Prostate gland (tissue), 2 donors: ENCODE measurements around the gene RMND5A.

Experiments
- CTCF ChIP-seq, 4 experiments: fragments of 200-600 bp in 2 of 4; fragments of 450-650 bp in 2 of 4; sonication (generic) in 2 of 4; IDR thresholded peaks; 1 replicate in 3 of 4; 2 replicates in 1 of 4; pipeline ENCODE4 v1.5.1; 2016 to 2019; ENCODE audit warnings: antibody characterized with exemption in 4 of 4, mild to moderate bottlenecking in 2 of 4, moderate library complexity in 2 of 4
- POLR2AphosphoS5 ChIP-seq: sonication (generic); formaldehyde crosslinking; IDR thresholded peaks from one replicate; pipeline ENCODE4 v1.6.1; 2017; ENCODE audit warnings: antibody characterized with exemption

DNA sequence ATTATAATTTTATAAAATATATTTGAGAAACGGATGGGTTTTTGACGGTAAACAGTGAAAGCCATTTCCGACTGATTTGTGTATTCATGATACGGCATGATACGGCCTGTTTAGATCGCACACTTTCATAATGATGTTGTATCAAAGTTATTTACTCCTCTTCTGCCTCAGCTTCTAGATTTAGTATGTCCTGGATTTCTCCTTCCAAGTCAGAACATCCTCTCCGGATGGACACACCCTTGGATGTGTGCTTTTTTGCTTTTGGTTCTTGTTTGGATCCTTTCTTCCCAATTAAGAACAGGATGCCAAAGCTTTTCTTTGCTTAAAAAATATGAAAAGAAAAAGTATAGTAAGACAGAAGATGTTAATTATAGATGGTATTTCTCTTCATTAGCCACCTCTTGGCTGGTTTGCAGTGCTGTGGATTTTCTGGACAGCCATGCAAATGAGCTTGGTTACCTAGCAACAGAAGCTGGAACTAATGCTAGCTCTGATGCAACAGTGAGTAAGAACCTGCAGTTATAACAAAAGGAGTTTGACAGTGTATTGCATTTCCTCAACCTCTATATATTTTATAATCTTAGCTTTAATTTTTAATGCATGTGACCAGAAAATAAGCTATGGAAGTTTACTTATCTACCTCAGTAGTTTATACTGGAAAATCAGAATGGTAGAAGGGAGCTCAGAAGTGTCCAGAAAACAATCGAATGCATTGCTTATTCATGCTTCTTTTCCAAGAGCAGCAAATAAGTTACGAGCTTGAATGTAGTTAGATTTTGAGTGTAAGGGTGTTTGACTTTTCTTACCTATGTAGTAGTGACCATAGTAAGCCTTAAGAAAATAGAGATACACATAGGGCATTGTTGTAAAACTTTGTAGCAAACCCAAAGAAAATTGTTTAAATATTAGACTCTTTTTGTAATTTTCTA, 27.9 kb downstream of the RMND5A start:
- no peak for TF ChIP-seq POLR2AphosphoS5
- no peak for TF ChIP-seq CTCF (IDR thresholded peaks at IDR 0.05)
